ENCODE results near the gene FREY1.

DNA sequence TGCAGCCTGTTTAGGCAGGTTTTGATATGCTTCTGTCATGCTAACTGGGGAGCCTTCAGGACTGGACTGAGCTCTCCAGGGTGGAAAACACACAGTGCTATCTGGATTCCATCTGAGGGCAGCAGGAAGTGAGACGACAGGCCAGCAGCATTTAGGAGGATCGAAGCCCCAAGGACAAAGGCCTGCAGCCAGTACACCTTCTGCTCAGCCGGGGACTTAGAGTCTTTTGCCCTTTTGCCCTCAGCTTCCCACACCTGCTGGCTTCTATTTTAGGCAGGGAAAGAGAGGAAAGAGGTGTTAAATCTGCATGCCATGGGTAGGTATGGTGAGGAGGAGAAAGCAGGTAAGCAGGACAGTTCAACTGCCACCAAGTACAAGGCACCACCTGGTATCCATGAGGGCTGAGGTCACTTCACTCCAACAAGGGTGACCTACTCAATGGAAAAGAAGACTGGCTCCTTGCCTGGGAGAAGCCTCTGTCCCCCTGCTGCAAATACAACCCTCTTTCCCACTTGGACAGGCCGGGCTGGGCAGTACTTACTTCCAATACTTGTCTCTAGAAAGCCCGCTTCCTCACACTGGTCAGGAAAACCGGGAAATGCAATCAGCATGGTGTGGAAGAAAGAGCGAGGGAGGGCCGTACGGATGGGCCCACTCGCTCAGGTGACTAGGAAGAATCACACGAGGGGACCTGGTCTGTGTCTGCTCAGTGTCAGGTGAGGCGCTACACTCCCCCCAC is 27.7 kb upstream of the FREY1 start:
- TF ChIP-seq, protein P1, sequence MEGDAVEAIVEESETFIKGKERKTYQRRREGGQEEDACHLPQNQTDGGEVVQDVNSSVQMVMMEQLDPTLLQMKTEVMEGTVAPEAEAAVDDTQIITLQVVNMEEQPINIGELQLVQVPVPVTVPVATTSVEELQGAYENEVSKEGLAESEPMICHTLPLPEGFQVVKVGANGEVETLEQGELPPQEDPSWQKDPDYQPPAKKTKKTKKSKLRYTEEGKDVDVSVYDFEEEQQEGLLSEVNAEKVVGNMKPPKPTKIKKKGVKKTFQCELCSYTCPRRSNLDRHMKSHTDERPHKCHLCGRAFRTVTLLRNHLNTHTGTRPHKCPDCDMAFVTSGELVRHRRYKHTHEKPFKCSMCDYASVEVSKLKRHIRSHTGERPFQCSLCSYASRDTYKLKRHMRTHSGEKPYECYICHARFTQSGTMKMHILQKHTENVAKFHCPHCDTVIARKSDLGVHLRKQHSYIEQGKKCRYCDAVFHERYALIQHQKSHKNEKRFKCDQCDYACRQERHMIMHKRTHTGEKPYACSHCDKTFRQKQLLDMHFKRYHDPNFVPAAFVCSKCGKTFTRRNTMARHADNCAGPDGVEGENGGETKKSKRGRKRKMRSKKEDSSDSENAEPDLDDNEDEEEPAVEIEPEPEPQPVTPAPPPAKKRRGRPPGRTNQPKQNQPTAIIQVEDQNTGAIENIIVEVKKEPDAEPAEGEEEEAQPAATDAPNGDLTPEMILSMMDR (IDR thresholded peaks at IDR 0.05), result no peak
- no peak for TF ChIP-seq POLR2A (IDR thresholded peaks at IDR 0.05)
